HG02642 (cell line): ENCODE data around the gene ITPK1.

Source experiments
- ATAC-seq: cut with Tn5 transposase; IDR thresholded peaks from one replicate; pipeline ENCODE4 v1.9.1; 2021; ENCODE audit warnings: mild to moderate bottlenecking; ENCODE audit not compliant: unreplicated experiment, poor library complexity

ITPK1 gene

GRCh38 chr14:92984082-92984788 is 131.5 kb downstream of the ITPK1 start:
- no peak for ATAC-seq

GRCh38 chr14:92982956-92983355 is 132.8 kb downstream of the ITPK1 start:
- ATAC-seq: no peak

- ATAC-seq: no peak
Measured at GRCh38 chr14:92981726-92982125, 134.0 kb downstream of the ITPK1 start.

GRCh38 chr14:92980866-92981265 is 134.9 kb downstream of the ITPK1 start:
- no peak for ATAC-seq

GRCh38 chr14:92978229-92979021 is 137.3 kb downstream of the ITPK1 start:
- ATAC-seq: no peak

- no peak for ATAC-seq
Measured at GRCh38 chr14:92976268-92976667, 139.5 kb downstream of the ITPK1 start.

GRCh38 chr14:92974541-92975345 is 141.0 kb downstream of the ITPK1 start:
- ATAC-seq: no peak

- ATAC-seq: no peak
Measured at GRCh38 chr14:92973798-92974372, 141.8 kb downstream of the ITPK1 start.

- ATAC-seq: no peak
Measured at GRCh38 chr14:92973261-92973797, 142.4 kb downstream of the ITPK1 start.

GRCh38 chr14:92971601-92972180 is 144.0 kb downstream of the ITPK1 start:
- no peak for ATAC-seq

- no peak for ATAC-seq
Measured at GRCh38 chr14:92970271-92970670, 145.5 kb downstream of the ITPK1 start.

- ATAC-seq: no peak
Measured at GRCh38 chr14:92969871-92970270, 145.9 kb downstream of the ITPK1 start.

GRCh38 chr14:92969430-92969829 is 146.3 kb downstream of the ITPK1 start:
- ATAC-seq: no peak

GRCh38 chr14:92968291-92969020 is 147.3 kb downstream of the ITPK1 start:
- ATAC-seq: no peak

- ATAC-seq: no peak
Measured at GRCh38 chr14:92967346-92967926, 148.3 kb downstream of the ITPK1 start.

GRCh38 chr14:92965281-92965680 is 150.4 kb downstream of the ITPK1 start:
- no peak for ATAC-seq

GRCh38 chr14:92964124-92965109 is 151.3 kb downstream of the ITPK1 start:
- no peak for ATAC-seq
